Measurements from ENCODE around the gene GSTT4.

DNA sequence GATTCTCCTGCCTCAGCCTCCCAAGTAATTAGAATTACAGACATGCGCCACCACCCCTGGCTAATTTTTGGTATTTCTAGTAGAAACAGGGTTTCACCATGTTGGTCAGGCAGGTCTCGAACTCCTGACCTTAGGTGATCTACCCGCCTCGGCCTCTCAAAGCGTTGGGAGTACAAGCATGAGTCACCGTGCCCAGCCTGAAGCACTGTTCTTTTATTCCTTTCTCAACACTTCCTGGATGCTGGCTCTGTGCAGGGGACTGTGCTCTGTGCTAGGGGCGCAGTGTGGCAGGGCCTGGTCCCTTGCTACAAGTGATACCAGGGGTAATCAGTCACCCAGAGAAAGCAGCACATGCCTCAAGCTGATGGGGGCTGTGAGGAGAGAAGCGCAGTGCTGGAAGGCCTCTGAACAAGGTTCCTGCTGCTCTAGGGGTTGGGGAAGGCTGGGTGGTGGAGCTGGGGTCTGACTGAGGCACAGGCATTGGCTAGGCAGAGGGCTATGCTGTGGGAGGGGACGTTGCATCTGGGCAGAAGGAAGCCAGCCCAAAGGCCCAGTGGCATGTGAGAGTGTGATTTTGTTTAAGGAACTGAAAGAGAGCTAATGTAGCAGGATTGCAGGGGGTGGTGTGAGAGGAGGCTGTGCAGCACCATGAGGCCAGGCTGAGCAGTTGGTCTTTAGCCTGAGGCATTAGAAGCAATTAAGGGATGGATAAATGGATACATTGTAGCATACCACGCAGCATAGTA, 48.4 kb upstream of the GSTT4 start:
- TF ChIP-seq, protein P1, sequence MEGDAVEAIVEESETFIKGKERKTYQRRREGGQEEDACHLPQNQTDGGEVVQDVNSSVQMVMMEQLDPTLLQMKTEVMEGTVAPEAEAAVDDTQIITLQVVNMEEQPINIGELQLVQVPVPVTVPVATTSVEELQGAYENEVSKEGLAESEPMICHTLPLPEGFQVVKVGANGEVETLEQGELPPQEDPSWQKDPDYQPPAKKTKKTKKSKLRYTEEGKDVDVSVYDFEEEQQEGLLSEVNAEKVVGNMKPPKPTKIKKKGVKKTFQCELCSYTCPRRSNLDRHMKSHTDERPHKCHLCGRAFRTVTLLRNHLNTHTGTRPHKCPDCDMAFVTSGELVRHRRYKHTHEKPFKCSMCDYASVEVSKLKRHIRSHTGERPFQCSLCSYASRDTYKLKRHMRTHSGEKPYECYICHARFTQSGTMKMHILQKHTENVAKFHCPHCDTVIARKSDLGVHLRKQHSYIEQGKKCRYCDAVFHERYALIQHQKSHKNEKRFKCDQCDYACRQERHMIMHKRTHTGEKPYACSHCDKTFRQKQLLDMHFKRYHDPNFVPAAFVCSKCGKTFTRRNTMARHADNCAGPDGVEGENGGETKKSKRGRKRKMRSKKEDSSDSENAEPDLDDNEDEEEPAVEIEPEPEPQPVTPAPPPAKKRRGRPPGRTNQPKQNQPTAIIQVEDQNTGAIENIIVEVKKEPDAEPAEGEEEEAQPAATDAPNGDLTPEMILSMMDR (IDR thresholded peaks at IDR 0.05; ENCODE audit: borderline replicate concordance, extremely low read depth, low read length, poor library complexity, severe bottlenecking), result no peak
- TF ChIP-seq EZH2 (IDR thresholded peaks at IDR 0.05; ENCODE audit: borderline replicate concordance, low read depth, low read length, severe bottlenecking), result no peak
